Astrocyte (in vitro differentiated cells and primary cell): ENCODE measurements around the gene SMARCC2.

Experiments used
- EZH2 ChIP-seq: IDR thresholded peaks from 2 replicates; pipeline ENCODE4 v1.6.1; 2012; ENCODE audit warnings: mild to moderate bottlenecking, low read length, inconsistent platforms; ENCODE audit not compliant: insufficient read depth
- TF ChIP-seq, protein P1 (sequence below): IDR thresholded peaks from 2 replicates; pipeline ENCODE4 v1.5.1; 2011; ENCODE audit warnings: low read depth, mild to moderate bottlenecking, inconsistent platforms, low read length, moderate library complexity; ENCODE audit not compliant: insufficient read depth

DNA sequence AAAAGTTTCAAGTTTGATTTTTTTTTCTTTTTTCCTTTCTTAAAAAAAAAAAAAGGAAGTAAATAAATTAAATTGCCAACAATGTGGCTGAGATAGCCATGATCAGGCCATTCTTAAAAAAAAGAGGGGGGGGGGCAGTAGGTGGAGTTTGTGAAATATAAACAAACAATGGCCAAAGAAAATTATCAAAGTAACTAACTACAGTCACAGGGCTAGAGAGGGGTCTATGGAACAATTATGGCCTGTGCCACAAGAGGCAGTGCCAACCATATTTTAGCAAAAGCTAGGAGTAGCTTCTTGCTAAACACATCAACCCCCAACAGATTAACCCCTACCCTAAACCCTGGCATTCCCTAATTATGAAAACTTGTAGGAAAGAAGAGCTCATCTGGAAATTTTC is 16.2 kb upstream of the SMARCC2 start:
- TF ChIP-seq, protein P1, sequence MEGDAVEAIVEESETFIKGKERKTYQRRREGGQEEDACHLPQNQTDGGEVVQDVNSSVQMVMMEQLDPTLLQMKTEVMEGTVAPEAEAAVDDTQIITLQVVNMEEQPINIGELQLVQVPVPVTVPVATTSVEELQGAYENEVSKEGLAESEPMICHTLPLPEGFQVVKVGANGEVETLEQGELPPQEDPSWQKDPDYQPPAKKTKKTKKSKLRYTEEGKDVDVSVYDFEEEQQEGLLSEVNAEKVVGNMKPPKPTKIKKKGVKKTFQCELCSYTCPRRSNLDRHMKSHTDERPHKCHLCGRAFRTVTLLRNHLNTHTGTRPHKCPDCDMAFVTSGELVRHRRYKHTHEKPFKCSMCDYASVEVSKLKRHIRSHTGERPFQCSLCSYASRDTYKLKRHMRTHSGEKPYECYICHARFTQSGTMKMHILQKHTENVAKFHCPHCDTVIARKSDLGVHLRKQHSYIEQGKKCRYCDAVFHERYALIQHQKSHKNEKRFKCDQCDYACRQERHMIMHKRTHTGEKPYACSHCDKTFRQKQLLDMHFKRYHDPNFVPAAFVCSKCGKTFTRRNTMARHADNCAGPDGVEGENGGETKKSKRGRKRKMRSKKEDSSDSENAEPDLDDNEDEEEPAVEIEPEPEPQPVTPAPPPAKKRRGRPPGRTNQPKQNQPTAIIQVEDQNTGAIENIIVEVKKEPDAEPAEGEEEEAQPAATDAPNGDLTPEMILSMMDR, result peak; percentile 8
- TF ChIP-seq EZH2, result no peak
